GM21390 (cell line): ENCODE data around the gene NFKBIL1.
A peak's percentile ranks its signal among the peaks of the same experiment; 100 is the strongest.
"Not testable (repeated sequence)": the region's sequence is repeated elsewhere in the genome, so short reads cannot be mapped to it uniquely, and the experiment has no call there.

ENCODE experiments used
- ATAC-seq: cut with Tn5 transposase; IDR thresholded peaks from one replicate; pipeline ENCODE4 v1.9.1; 2021; ENCODE audit not compliant: unreplicated experiment

NFKBIL1 gene

GRCh38 chr6:31534521-31535040, 12.8 kb upstream of the NFKBIL1 start:
- no peak for ATAC-seq

GRCh38 chr6:31535538-31536324, 11.7 kb upstream of the NFKBIL1 start:
- ATAC-seq = no peak

GRCh38 chr6:31538805-31539400, 8.5 kb upstream of the NFKBIL1 start:
- no peak for ATAC-seq

- ATAC-seq = no peak
Measured at GRCh38 chr6:31540640-31541039, 6.8 kb upstream of the NFKBIL1 start.

GRCh38 chr6:31541059-31541657, 6.2 kb upstream of the NFKBIL1 start:
- no peak for ATAC-seq

GRCh38 chr6:31541658-31542521, 5.5 kb upstream of the NFKBIL1 start, which contains the start of gene DDX39B:
TSS of gene DDX39B (minus strand) at chr6:31542003. CDS start at chr6:31540532, 1,471 bp downstream.
- peak; percentile 62 for ATAC-seq

- ATAC-seq = no peak
Measured at GRCh38 chr6:31543639-31544038, 3.8 kb upstream of the NFKBIL1 start.

- no peak for ATAC-seq
Measured at GRCh38 chr6:31544676-31545075, 2.7 kb upstream of the NFKBIL1 start.

GRCh38 chr6:31545291-31545690, 2.1 kb upstream of the NFKBIL1 start:
- no peak for ATAC-seq

- ATAC-seq = peak; percentile 43
Measured at GRCh38 chr6:31546339-31546957, 960 bp upstream of the NFKBIL1 start, which contains the start of gene ATP6V1G2. TSS of gene ATP6V1G2 (minus strand) at chr6:31546608. CDS start at chr6:31546559, 49 bp downstream.

- no peak for ATAC-seq
Measured at GRCh38 chr6:31547727-31548543, 527 bp downstream of the NFKBIL1 start.

- ATAC-seq = no peak
Measured at GRCh38 chr6:31548544-31548873, 1.1 kb downstream of the NFKBIL1 start.

GRCh38 chr6:31551371-31551770, 4.0 kb downstream of the NFKBIL1 start:
- not testable (repeated sequence) for ATAC-seq

- no peak for ATAC-seq
Measured at GRCh38 chr6:31556307-31556706, 8.9 kb downstream of the NFKBIL1 start.

GRCh38 chr6:31557443-31558317, 10.3 kb downstream of the NFKBIL1 start:
- no peak for ATAC-seq

GRCh38 chr6:31558318-31558625, 10.9 kb downstream of the NFKBIL1 start:
- no peak for ATAC-seq

- no peak for ATAC-seq
Measured at GRCh38 chr6:31558631-31559500, 11.5 kb downstream of the NFKBIL1 start.

- ATAC-seq = no peak
Measured at GRCh38 chr6:31559606-31559957, 12.2 kb downstream of the NFKBIL1 start.
